Measurements from ENCODE around the gene ELOVL5. TPM values are rescaled to one million over a fixed set of nuclear protein-coding genes. Genes with fewer than 3 reads are reported as not detected.

ELOVL5 gene
- total RNA-seq, 1 donor from 2014 or later = 39.5 TPM

DNA sequence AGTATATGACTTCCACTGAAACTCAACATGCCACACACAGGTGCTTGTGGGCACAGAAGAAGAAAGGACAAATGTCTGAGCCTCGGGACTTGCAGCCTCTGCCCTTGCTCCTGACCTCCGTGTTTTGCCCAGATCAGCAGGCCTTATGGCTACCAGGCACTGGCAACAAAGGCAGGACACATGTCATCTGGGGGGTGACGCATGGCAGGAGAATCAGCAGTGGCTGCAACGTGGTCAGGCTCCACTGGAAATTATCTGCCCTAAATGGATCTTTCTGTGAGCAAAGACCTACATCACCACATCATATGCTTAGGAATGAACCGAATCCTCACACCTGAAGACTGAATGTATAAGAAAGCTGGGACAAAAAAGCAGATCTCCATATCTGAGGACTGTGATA lies 78.9 kb downstream of the ELOVL5 start:
- no peak for DNase-seq

DNA sequence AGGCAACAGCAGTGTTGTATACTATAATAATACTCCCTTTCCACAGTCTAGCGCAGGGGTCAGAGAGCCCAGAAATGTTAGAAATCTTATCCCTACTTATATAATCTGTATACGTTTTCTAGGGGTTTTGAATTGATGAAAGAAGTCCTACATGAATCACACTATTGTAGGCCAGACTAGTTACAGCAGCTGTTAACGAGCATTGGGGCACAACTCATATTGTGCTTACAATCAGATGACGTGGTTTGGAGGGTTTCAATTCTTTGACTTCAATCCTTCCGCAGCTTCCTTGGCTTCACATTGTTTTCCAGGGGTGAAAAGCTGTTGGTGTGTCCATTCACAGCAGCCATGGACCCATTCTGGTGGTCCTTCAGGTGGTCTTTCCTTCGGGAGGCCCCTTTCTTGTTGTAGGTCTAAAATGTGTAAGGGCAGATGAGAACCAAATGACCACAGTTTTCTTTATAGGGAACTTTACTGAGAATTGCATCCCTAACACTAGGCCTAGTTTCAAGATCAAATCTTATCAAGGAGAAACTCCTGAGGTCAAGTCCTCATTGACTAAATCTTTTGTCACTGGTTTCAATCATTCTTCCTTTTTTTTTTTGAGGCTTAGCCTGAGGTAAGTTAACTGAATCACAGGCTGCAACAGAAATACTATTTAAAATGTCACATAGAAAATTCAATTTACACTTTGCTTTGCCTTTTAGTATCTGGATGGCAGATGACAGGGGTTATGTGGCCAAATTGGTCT lies 79.7 kb downstream of the ELOVL5 start:
- no peak for DNase-seq

DNA sequence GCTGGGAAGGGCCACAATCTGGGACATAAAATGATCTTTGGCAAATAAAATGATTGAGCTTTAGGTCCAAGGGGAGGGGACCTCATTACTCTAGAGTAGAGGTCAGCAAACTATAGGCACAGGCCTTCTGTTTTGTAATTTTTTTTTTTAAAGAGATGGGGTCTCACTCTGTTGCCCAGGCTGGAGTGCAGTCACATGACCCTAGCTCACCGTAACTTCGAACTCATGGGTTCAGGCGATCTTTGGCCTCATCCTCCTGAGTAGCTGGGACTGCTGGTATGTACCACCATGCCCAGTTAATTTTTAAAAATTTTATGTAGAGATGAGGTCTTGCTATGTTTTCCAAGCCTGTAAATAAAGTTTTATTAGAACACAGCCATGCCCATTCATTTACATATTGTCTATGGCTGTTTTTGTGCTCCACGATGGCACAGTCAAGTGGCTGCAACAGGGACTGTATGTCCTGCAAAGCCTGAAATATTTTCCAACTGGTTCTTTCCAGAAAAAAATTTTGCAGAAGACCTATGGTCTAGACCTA lies 82.1 kb downstream of the ELOVL5 start:
- no peak for DNase-seq

DNA sequence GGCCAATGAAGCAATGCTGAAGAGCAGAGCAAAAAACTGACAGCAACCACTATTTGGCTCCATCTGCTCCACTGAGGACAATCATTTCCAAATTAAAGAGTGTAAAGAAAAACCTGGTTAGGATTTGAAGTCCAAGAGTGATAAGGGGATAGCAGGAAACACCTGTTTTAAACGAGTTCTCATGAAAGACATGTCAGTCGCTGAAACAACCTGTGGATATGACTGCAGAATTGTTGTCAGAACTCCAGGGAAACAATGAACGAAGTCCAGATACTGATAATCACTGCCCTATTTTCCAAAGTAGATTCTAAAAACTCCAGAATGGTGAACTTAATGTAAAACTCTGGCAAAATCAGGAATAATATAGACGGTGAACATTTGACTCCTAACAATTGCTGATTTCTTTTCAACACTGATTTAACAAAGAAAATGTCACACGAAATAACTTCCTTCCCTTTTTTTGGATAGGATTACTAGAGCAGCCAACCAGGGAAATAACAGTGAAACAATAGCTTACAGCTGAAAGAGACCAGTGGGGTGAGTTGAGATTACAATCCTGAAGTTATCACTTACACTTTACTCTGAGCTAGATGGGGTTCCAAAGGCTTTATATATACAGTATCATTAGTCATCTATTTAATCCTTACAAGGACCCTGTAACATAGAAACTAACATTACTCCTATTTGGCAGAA lies 83.7 kb downstream of the ELOVL5 start:
- DNase-seq = no peak

DNA sequence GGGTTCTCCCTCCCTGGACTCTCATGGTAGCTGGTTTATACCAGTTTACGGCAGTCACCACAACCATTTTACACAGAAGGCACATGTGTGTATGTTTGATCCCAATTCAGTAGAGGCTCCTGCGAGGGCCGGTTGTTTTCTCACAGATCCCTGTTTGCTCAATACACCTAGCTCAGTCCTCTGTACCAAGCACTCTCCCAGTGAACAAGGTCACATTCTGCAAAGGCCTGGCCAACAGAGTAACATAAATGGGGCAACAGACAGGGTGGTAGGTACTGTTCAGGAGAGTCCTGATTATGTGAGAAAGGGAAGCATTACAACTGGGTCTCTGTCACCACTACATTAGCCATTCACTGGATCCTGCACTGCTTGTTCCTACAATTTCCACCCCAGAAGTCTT lies 84.4 kb downstream of the ELOVL5 start:
- no peak for DNase-seq

DNA sequence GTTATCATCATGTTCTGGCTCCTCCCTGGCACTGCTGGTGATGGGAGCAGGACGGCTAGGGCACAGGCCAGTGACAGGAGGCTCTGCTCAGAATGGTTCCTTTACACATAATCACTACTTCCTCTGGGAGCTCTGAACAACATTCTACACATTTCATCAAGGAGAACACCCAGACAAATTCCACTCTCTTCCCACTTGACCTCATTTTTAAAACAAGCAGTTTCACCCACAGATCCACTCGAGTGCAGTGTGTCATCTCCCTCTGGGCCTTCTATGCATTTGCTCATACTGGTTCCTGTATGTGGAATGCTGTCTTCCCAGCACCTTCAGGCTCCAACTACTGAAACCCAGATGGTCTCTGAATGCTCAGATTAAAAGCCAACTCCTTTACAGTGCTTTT lies 84.8 kb downstream of the ELOVL5 start:
- DNase-seq = no peak

DNA sequence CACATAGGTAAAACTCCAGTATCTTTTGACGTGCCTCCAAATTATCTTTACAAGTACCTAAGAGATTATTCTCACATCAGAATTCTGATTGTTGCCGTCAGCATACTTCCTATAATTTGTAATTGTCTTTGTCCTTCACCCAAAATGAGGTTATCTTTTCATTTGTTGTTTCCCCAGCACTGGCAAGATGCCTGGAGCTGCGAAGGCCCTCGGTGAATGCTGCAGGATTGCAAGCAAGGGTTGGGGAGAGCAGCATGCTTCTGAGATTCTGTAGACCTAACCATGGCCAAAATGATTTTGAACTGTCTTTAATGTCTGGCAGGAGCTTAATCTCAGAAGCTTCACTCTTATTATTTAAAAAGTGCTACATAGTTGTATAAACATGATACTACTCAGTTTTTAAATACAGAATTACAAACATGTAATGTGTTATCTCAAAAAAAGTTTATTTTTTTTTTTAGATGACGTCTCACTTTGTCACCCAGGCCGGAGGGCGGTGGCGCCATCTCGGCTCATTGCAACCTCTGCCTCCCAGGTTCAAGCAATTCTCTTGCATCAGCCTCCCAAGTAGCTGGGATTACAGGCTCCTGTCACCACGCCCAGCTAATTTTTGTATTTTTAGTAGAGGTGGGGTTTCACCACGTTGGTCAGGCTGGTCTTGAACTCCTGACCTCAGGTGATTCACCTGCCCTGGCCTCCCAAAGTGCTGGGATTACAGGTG lies 88.7 kb downstream of the ELOVL5 start:
- no peak for DNase-seq

DNA sequence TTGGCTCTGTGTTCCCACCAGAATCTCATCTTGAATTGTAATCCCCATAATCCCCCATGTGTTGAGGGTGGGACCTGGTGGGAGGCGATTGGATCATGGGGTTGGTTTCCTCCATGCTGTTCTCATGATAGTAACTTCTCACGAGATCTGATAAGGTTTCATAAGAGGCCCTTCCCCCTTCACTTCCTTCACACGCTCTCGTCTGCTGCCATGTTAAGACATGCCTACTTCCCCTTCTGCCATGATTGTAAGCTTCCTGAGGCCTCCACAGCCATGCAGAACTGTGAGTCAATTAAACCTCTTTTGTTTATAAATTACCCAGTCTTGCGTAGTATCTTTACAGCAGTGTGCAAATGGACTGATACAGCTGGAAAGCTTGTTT lies 90.0 kb downstream of the ELOVL5 start:
- no peak for DNase-seq

DNA sequence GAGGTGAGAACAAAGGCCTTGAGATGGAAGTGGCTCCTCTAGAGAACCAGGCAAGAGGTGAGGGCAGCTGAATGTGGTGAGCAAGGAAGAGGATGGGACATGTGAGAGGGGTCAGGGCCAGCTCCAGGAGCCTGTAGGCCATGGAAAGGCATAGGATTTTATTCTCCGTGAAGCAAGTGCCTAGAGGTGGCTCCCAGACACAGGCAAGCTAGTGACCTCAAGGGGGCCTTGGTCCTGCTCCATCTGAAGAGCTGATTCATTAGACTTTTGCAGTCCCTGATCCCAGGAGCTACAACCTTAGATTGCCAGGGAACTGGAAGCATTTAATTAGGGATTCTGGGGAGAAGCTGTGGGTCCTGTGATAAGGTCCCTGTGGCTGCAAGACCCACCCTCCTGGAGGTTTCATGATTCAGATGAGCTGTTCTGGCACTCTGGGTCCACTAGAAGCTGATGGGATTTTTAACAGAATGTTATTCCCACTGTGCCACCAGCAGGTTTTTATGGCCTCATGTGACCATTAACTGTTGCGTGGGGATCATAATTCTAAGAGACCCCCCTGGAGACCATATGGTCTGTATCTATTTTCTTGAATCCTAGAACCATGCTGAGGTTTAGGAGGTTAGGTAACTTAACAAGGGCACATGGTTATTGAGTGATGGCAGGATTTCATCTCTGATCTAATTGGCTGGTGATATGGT lies 90.5 kb downstream of the ELOVL5 start:
- DNase-seq = no peak

DNA sequence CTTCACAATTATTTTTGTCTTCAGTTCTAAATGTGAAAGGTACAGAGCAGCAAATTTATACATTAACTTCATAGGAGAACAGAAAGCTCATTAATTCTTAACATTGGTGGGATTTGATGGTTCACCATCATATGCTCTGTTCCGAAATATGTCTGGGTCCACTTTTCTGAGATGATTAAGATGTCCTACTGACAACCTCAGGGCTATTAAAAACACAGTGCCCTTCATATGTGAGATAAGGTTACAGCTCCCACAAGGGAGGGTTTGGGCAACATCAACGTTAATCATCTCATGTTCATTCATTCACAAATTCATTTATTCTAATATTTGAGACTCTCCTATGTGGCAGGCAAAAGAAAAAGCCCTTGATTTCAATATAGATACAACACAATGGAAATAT lies 91.2 kb downstream of the ELOVL5 start:
- DNase-seq = no peak

DNA sequence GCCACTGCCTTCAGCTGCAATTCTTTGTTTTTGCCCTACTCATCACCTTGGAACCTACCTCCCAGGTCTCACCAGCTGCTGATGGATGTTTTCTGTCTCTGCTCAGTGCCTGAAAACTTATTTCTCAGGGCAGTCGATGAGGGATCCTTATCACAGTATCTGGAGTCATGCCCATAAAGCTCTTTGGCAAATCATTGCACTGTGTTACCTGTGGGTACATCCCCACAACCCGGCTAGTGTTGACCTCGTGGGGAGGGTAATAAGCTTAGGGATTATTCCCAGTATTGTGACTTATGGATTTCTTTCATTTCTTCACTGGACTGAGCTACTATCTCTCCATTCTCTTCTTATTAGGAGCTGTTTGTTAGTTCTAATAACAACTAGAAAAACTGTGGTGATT lies 91.7 kb downstream of the ELOVL5 start:
- DNase-seq = no peak

DNA sequence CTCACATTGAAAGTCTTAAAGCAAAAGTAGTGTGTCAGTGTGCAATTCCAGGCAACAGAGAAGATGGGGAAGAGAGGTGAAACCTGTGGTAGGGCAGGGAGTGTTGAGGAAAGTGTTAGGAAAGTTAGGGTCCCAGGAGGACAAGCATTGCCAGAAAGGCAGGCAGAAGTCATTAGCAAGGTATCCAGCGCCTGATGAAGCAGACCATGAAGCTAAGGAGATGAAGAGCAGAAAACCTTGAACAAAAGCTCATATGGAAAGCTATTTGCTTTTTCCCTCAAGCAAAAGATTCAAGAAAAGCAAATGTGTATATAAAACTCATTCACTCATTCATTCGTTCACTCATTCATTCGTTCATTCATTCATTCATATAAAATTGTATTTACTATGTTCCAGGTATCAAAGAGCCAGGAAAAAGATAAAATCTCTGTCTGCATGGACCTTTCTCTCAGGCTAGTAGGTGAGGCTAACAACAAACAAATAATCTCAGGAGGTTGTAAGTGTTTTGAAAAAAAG lies 96.5 kb downstream of the ELOVL5 start:
- DNase-seq = no peak

DNA sequence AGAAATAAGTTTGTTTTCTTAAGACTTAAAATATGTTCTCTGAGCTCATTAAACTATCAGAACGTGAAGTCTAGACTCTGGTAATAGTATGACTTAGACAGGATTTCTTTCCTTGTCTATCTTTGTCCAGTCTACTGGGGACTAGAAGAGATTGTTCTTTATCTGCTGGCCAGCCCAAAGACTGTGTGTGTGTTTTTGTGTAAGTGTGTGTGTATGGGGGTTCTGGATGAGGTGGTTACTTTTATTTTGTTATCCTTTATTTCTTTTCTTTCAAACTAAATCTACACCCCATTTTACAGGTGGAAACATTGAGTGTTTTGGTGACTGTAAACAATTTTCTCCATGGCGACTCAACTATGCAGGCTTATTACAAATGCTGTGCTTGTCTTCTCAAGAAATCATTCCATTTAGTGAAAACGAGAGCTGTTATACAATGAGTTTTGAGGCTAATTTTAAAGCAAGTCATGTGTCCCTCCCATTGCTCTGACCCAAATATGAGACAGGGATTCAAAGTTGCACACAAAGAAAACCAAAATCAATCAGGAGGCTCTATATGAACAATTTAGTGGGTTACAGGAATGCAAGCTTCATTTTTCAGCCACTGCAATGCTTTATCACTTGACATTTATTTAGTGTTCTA lies 97.6 kb downstream of the ELOVL5 start:
- DNase-seq = no peak

DNA sequence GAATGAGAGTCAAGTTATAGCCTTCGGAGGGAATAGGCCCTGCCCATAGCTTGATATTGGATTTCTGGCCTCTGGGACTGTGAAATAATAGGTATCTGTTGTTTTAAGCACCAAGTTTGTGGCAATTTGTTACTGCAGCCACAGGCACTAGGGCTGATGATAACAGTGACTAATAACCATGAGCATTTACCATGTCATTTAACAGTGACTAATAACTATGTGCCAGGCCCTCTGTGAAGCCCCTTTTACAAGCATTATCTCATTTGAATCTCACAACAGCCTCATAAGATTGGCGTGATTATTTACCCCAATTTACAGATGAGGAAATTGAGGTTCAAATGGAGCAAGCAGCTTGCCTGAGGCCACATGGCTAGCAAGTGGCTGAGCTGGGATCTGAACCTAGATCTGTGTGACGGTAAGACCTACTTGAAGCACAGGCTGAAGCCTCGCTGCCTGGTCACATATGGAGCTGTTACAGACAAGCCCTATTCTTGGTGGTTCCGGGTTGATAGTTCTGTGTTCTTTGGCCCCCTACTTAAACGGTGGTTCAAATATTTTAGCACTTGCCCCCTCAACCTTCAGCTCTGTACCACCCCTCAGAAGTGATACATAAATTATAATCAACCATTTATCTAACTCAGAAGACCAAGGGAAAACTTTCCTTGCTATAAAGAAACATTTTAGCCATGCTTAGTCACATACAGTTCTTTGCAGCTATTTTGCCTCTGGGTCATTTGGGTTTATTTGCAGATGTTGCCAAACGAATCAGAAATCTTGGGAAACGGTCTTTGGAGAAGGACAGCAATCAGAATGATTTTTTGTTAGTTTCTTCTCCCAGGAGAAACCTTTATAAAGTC lies 98.3 kb downstream of the ELOVL5 start:
- no peak for DNase-seq

DNA sequence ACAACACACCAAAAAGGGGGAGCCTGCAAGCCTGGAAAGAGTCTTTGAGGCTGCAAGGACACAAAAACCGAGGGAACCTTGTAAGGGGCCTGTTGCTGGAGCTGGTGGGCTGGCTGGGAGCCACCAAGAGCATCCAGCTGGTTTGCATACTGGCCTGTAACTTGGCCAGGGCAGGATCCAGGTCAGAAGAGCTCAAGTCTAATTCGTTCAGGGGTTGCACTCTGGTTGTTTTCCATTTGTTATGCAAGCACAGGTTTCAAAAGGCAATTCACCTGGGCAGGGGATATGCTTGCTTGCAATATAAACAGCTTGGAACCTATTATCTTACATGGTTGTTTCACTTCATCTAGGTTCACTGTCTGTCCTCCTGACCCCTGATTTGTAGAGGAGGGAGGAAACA lies 101.8 kb downstream of the ELOVL5 start:
- no peak for DNase-seq

DNA sequence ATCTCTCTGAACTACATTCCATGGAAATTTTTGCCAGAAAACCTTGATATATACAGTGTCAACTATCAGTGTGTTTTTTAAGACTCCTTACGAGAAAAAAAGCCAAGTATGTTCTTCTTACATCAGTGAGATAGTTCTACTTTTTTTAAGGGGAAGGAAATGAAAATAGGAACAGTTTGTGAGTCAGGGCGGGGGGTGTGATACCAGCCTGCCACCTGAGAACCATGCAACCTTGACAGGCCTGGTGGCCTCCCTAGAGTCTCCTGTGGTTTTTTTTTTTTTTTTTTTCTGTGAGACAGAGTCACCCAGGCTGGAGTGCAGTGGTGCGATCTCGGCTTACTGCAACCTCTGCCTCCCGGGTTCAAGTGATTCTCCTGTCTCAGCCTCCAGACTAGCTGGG lies 103.8 kb downstream of the ELOVL5 start:
- DNase-seq = no peak

DNA sequence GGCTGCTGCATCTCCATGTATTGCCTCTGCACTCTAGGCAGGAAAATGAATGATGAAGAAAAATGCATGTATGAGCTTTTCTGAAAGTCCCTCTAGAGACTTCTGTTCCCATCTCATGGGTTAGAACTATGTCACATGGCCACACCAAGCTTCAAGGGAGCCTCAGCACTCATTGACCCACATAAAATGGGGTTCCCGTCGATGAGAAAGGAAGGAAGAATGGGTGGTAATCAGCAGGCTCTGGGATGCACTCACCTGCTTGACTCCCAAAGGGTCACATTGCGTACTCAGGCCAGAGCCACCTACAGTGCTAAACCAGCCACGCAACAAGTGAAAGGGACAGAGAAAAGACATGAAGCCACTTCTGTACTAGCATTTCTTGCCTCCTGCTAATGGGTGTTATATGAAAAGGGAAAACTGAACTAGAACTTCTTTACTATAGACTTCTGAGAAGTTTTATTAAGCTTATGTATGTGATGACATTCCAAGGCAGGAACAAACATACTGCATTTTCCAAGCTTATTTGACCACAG lies 104.3 kb downstream of the ELOVL5 start:
- no peak for DNase-seq

DNA sequence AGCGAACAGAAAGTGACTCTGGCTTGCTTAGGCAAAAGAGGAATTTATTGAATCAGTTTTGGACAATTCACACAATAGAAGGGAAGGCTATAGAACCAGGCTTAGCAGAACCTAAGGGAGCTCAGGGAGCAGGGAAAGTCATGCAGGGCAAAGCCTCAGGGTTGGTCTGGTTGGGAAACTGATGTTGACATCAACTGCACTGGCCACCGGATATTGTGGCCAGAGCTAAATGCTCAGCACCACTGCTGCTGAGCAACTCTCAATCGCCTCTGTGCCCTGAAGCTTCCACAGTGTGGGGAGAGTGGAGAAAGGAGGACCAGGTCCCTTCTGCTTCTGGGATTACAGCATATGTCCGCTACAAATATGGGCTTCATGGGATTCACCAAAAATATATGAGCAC lies 106.8 kb downstream of the ELOVL5 start:
- no peak for DNase-seq

DNA sequence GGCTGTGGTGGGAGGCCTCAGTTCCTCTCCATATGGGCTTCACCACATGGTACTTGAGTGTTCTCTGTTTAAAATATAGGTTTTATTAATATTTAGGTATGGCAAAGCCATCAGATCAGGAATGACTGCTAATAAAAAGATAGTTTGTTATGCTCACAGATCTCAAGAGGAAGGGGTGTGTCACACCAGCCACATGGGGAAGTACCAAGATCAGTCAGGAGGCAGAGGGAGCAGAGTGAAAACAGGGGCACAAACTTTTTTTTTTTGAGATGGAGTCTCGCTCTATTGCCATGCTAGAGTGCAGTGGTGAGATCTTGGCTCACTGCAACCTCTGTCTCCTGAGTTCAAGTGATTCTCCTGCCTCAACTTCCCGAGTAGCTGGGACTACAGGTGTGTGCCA lies 108.0 kb downstream of the ELOVL5 start:
- no peak for DNase-seq

DNA sequence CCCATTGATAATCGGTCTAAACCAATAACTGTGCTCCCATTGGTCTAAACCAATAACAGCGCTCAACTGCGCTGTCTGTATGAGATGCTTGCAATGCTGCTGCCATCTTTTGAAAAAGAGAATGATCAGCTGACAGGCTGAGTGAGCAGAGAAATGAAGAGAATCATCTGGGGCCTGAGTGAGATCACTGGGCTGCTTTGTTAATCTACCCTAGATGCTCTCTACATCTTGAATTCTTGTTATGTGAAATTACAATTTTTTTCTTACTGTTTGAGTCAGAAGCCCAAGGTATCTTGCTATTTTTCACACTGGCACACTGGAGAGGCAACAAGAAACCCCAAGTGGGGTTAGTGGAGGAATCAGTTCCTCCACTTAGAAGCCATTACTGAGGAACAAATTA lies 108.6 kb downstream of the ELOVL5 start:
- DNase-seq = no peak

DNA sequence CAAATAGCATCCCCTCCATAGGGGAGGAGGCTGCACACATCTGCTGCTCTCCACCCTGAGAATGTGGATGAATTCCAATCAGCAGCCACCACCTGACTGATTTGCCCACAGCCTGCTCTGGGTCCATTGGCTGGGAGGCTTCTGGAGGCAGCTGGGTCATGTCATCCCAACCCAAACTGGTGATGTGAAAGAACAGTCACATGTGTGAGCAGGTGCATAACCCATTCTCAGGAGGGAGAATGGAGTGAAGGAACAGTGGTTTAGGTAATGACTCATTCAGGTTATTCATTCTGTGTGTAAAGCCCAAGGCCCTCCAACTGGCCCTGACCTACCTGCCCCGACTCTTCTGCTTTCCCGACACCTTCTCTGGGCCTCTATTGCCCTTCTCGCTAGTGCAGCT lies 109.2 kb downstream of the ELOVL5 start:
- DNase-seq = no peak

Measured in tongue (tissue), 2 donors.